Measurements from ENCODE around the gene GSTO2. TPM values are rescaled to one million over a fixed set of nuclear protein-coding genes. Genes with fewer than 3 reads are reported as not detected.

GSTO2 gene
- total RNA-seq = 1 to 10 TPM in 2 of 4 donors, under 1 TPM in 1, not detected in 1; 0.71 to 2.3 (median 1.4) TPM

GRCh38 chr10:104268713-104269645 lies at the start of gene GSTO2:
GSTO2 (plus strand) TSS chr10:104269184; CDS start chr10:104274916, 5,732 bp downstream.
- peak; percentile 63 to 81 for TF ChIP-seq POLR2A (IDR thresholded peaks at IDR 0.05)
- TF ChIP-seq, protein P1, sequence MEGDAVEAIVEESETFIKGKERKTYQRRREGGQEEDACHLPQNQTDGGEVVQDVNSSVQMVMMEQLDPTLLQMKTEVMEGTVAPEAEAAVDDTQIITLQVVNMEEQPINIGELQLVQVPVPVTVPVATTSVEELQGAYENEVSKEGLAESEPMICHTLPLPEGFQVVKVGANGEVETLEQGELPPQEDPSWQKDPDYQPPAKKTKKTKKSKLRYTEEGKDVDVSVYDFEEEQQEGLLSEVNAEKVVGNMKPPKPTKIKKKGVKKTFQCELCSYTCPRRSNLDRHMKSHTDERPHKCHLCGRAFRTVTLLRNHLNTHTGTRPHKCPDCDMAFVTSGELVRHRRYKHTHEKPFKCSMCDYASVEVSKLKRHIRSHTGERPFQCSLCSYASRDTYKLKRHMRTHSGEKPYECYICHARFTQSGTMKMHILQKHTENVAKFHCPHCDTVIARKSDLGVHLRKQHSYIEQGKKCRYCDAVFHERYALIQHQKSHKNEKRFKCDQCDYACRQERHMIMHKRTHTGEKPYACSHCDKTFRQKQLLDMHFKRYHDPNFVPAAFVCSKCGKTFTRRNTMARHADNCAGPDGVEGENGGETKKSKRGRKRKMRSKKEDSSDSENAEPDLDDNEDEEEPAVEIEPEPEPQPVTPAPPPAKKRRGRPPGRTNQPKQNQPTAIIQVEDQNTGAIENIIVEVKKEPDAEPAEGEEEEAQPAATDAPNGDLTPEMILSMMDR (IDR thresholded peaks at IDR 0.05 in 4 of 5, conservative IDR thresholded peaks at IDR 0.05 in 1 of 5) = no peak
- ATAC-seq = peak; percentile 99
- H3K4me3 ChIP-seq = peak within 1 kb of the TSS; percentile 76 to 100 (median 86)
- peak; percentile 99 to 100 for DNase-seq
- in situ Hi-C loops (cut with MboI; ENCODE audit: low sequenced_read_pairs in 4 of 4) = no loop called here
- intact Hi-C loops (cut with DNase I; ENCODE audit: low total_unique reads) = loop anchor here (1.0 kb wide), 1 partner anchor 37 kb away; the partner anchor contains the start of gene CFAP43
- peaks cover 0 to 42% of the 10 kb centered on the region in 2 donors for H3K36me3 ChIP-seq
- peaks cover 8 to 11% of the 10 kb centered on the region in 2 donors for H3K4me1 ChIP-seq
- H3K27ac ChIP-seq = peak within 1 kb of the TSS; percentile 87 to 93 (median 89)
- H3K27me3 ChIP-seq = no peaks in the 10 kb centered on the region
- H3K9me3 ChIP-seq = no peaks in the 10 kb centered on the region

GRCh38 chr10:104220522-104220921 lies 48.5 kb upstream of the GSTO2 start:
- in situ Hi-C loops (cut with MboI; ENCODE audit: low sequenced_read_pairs in 4 of 4) = loop anchor here in 3 of 4 donors (25.0 kb wide), 2 partner anchors 183 to 333 kb away; no protein-coding TSS in a partner anchor
- no peak for TF ChIP-seq POLR2A (IDR thresholded peaks at IDR 0.05)
- TF ChIP-seq, protein P1 (IDR thresholded peaks at IDR 0.05 in 4 of 5, conservative IDR thresholded peaks at IDR 0.05 in 1 of 5) = no peak
- no peak for ATAC-seq

DNA sequence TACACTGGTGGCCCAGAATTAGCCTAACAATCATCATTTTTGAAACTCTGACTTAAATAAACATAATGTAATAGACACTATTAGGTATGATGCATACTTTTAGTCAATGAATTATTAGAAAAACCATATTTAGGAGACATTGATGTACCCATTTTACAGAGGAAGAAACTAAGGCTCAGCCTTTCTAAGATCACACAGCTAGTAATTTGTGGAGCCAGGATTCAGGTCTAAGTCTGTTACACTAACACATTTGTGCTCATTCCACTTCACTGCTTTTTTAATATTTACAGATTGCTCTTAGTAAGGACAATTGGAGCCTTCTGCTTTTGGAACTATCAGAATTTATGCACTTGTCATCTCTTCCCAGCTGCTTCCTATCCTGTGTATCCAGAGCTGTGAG lies 45.7 kb upstream of the GSTO2 start:
- TF ChIP-seq POLR2A (IDR thresholded peaks at IDR 0.05) = no peak
- TF ChIP-seq, protein P1 (IDR thresholded peaks at IDR 0.05 in 4 of 5, conservative IDR thresholded peaks at IDR 0.05 in 1 of 5) = no peak
- Histone ChIP-seq H3K27ac (no peak overlapping the region), H3K4me3 (no peak overlapping the region), H3K36me3 (no peaks in the 10 kb centered on the region), H3K27me3 (no peaks in the 10 kb centered on the region), H3K4me1 (no peaks in the 10 kb centered on the region), H3K9me3 (no peaks in the 10 kb centered on the region)
- in situ Hi-C loops (cut with MboI; ENCODE audit: low sequenced_read_pairs in 4 of 4) (loop anchor here in 3 of 4 donors (25.0 kb wide), 2 partner anchors 186 to 336 kb away; no protein-coding TSS in a partner anchor), intact Hi-C loops (cut with DNase I; ENCODE audit: low total_unique reads) (no loop called here)
- DNase-seq (no peak), ATAC-seq (no peak)

More at GRCh38 chr10:104220522-104220921, 48.5 kb upstream of the GSTO2 start:
- H3K27ac ChIP-seq = no peak overlapping the region
- no peaks in the 10 kb centered on the region for H3K9me3 ChIP-seq
- DNase-seq = no peak
- no peaks in the 10 kb centered on the region for H3K36me3 ChIP-seq
- intact Hi-C loops (cut with DNase I; ENCODE audit: low total_unique reads) = no loop called here
- no peaks in the 10 kb centered on the region for H3K4me1 ChIP-seq
- H3K4me3 ChIP-seq = no peak overlapping the region
- H3K27me3 ChIP-seq = no peaks in the 10 kb centered on the region

- no peak overlapping the region for H3K4me3 ChIP-seq
- H3K9me3 ChIP-seq = no peaks in the 10 kb centered on the region
- no peak for DNase-seq
- no peak for ATAC-seq
- intact Hi-C loops (cut with DNase I; ENCODE audit: low total_unique reads) = no loop called here
- no peaks in the 10 kb centered on the region for H3K27me3 ChIP-seq
- in situ Hi-C loops (cut with MboI; ENCODE audit: low sequenced_read_pairs in 4 of 4) = no loop called here
- TF ChIP-seq POLR2A (IDR thresholded peaks at IDR 0.05) = no peak
- TF ChIP-seq, protein P1 (IDR thresholded peaks at IDR 0.05 in 4 of 5, conservative IDR thresholded peaks at IDR 0.05 in 1 of 5) = no peak
- H3K27ac ChIP-seq = no peak overlapping the region
- peaks cover 8 to 9% of the 10 kb centered on the region in 2 donors for H3K4me1 ChIP-seq
- no peaks in the 10 kb centered on the region for H3K36me3 ChIP-seq
Measured at GRCh38 chr10:104230490-104230889, 38.5 kb upstream of the GSTO2 start.

Data from gastrocnemius medialis (tissue), 4 donors.